MM.1S (cell line): ENCODE measurements around the gene GPC3.

Source experiments
- DNase-seq: peaks from one replicate; pipeline ENCODE4 v3.0.0-alpha.2; 2015
- H2AFZ ChIP-seq: fragments of 300-600 bp; sonication (generic); 2 replicates; pipeline ENCODE4 v1.6.0; 2016; ENCODE audit warnings: antibody characterized with exemption, low read length
- H3F3A ChIP-seq: fragments of 300-600 bp; sonication (generic); 2 replicates; pipeline ENCODE4 v1.6.1; 2016; ENCODE audit warnings: mild to moderate bottlenecking, antibody characterized with exemption, low read length, moderate library complexity, mixed read lengths; ENCODE audit not compliant: insufficient read depth
- H3K27ac ChIP-seq: fragments of 300-600 bp; sonication (generic); 2 replicates; pipeline ENCODE4 v1.5.1; 2016; ENCODE audit warnings: mild to moderate bottlenecking, low read length
- H3K27me3 ChIP-seq: fragments of 300-600 bp; sonication (generic); replicated peaks from 2 replicates; pipeline ENCODE4 v1.6.0; 2016; ENCODE audit warnings: low read length; ENCODE audit not compliant: insufficient read depth
- H3K36me3 ChIP-seq: fragments of 300-600 bp; sonication (generic); replicated peaks from 2 replicates; pipeline ENCODE4 v1.6.1; 2016; ENCODE audit warnings: mild to moderate bottlenecking, low read length, mixed read lengths; ENCODE audit not compliant: insufficient read depth
- H3K4me1 ChIP-seq: fragments of 300-600 bp; sonication (generic); 2 replicates; pipeline ENCODE4 v1.6.1; 2016; ENCODE audit warnings: low read length, mixed read lengths
- H3K4me2 ChIP-seq: fragments of 300-600 bp; sonication (generic); 2 replicates; pipeline ENCODE4 v1.6.0; 2016; ENCODE audit warnings: low read depth, low read length
- H3K4me3 ChIP-seq: fragments of 300-600 bp; sonication (generic); 2 replicates; pipeline ENCODE4 v1.5.1; 2016; ENCODE audit warnings: low read length, mixed read lengths
- H3K79me2 ChIP-seq: fragments of 300-600 bp; sonication (generic); 2 replicates; pipeline ENCODE4 v1.6.1; 2016; ENCODE audit warnings: mixed run types, low read length, mixed read lengths
- H3K9ac ChIP-seq: fragments of 300-600 bp; sonication (generic); 2 replicates; pipeline ENCODE4 v1.6.1; 2016; ENCODE audit warnings: low read length, mixed read lengths
- H3K9me2 ChIP-seq: fragments of 300-600 bp; sonication (generic); replicated peaks from 2 replicates; pipeline ENCODE4 v1.6.1; 2016; ENCODE audit warnings: mild to moderate bottlenecking, low read length, mixed read lengths; ENCODE audit not compliant: insufficient read depth
- H3K9me3 ChIP-seq: fragments of 300-600 bp; sonication (generic); replicated peaks from 2 replicates; pipeline ENCODE4 v1.6.1; 2016; ENCODE audit warnings: mild to moderate bottlenecking, low read length, mixed read lengths; ENCODE audit not compliant: insufficient read depth
- H4K20me1 ChIP-seq: fragments of 300-600 bp; sonication (generic); 2 replicates; pipeline ENCODE4 v1.6.1; 2016; ENCODE audit warnings: mild to moderate bottlenecking, low read length, moderate library complexity, mixed read lengths; ENCODE audit not compliant: insufficient read depth
- CTCF ChIP-seq: fragments of 300-600 bp; sonication (generic); IDR thresholded peaks from 2 replicates; pipeline ENCODE4 v1.5.1; 2016; ENCODE audit warnings: antibody characterized with exemption, low read length, mixed read lengths
- EZH2 ChIP-seq: fragments of 300-600 bp; sonication (generic); optimal IDR thresholded peaks from 2 replicates; pipeline ENCODE3; 2017; ENCODE audit warnings: low read depth, mild to moderate bottlenecking, antibody characterized with exemption, low read length, mixed read lengths
- EZH2phosphoT487 ChIP-seq: fragments of 300-600 bp; sonication (generic); IDR thresholded peaks from 2 replicates; pipeline ENCODE4 v1.6.1; 2018; ENCODE audit warnings: antibody characterized with exemption, low read length

GPC3 gene

GRCh38 chrX:133973704-133974103 lies 11.7 kb downstream of the GPC3 start:
- TF ChIP-seq EZH2, result no peak
- TF ChIP-seq CTCF, result no peak
- TF ChIP-seq EZH2phosphoT487, result no peak
- Histone ChIP-seq H3K4me3 (no peak overlapping the region), H3K79me2 (no peaks in the 10 kb centered on the region), H3K9me3 (no peaks in the 10 kb centered on the region), H4K20me1 (no peaks in the 10 kb centered on the region), H3K4me1 (no peaks in the 10 kb centered on the region), H3K9ac (no peak overlapping the region), H2AFZ (no peak overlapping the region), H3K9me2 (no peaks in the 10 kb centered on the region), H3K4me2 (no peak overlapping the region), H3K27me3 (no peaks in the 10 kb centered on the region), H3K36me3 (no peaks in the 10 kb centered on the region), H3F3A (no peaks in the 10 kb centered on the region), H3K27ac (no peak overlapping the region)
- no peak for DNase-seq

- Histone ChIP-seq H4K20me1 (no peaks in the 10 kb centered on the region), H3K4me2 (no peak overlapping the region), H3K27me3 (no peaks in the 10 kb centered on the region), H3K27ac (no peak overlapping the region), H3K9me2 (no peaks in the 10 kb centered on the region), H3K4me1 (no peaks in the 10 kb centered on the region), H3F3A (no peaks in the 10 kb centered on the region), H3K9me3 (no peaks in the 10 kb centered on the region), H3K4me3 (no peak overlapping the region), H3K9ac (no peak overlapping the region), H2AFZ (no peak overlapping the region), H3K36me3 (no peaks in the 10 kb centered on the region), H3K79me2 (no peaks in the 10 kb centered on the region)
- no peak for DNase-seq
- TF ChIP-seq EZH2 (no peak), CTCF (no peak), EZH2phosphoT487 (no peak)
These were observed 12.5 kb downstream of the GPC3 start for GRCh38 chrX:133972916-133973315.

- Histone ChIP-seq H2AFZ (no peak overlapping the region), H3K27ac (no peak overlapping the region), H3K9me2 (no peaks in the 10 kb centered on the region), H3K4me2 (no peak overlapping the region), H3K4me3 (no peak overlapping the region), H4K20me1 (no peaks in the 10 kb centered on the region), H3K27me3 (no peaks in the 10 kb centered on the region), H3K9ac (no peak overlapping the region), H3K9me3 (no peaks in the 10 kb centered on the region), H3F3A (no peaks in the 10 kb centered on the region), H3K79me2 (no peaks in the 10 kb centered on the region), H3K4me1 (no peaks in the 10 kb centered on the region), H3K36me3 (no peaks in the 10 kb centered on the region)
- TF ChIP-seq CTCF, result no peak
- TF ChIP-seq EZH2phosphoT487, result no peak
- TF ChIP-seq EZH2, result no peak
- DNase-seq, result no peak
These were observed 13.8 kb downstream of the GPC3 start for GRCh38 chrX:133971586-133971985.
